SK-N-SH (cell line): ENCODE results near the gene SULT1C2. TPM values are rescaled to one million over a fixed set of nuclear protein-coding genes. Genes with fewer than 3 reads are reported as not detected.
A peak's percentile ranks its signal among the peaks of the same experiment; 100 is the strongest.

ENCODE experiments used
- CTCF ChIA-PET: fragments of 300-600, 350-600 bp; formaldehyde crosslinking; extraction: SDS; loops from one replicate; lab custom pipeline; 2021; lab: Yijun Ruan, JAX
- POLR2A ChIA-PET: fragments of 350-600 bp; sonication (Branson Sonifier 250); formaldehyde crosslinking; extraction: SDS; loops from one replicate; lab custom pipeline; 2020; ENCODE audit warnings: antibody characterized with exemption, inconsistent platforms; lab: Yijun Ruan, JAX
- DNase-seq: peaks from one replicate; pipeline ENCODE4 v3.0.0; 2012
- H2AFZ ChIP-seq: fragments of 200-600 bp; sonication (generic); 2 replicates; pipeline ENCODE4 v1.8.1; 2016; ENCODE audit warnings: antibody characterized with exemption, mild to moderate bottlenecking, low read depth
- H3F3A ChIP-seq: fragments of 200-600 bp; sonication (generic); replicated peaks from 2 replicates; pipeline ENCODE3; 2016; ENCODE audit warnings: antibody characterized with exemption, mild to moderate bottlenecking; ENCODE audit not compliant: insufficient read depth
- H3K27ac ChIP-seq, 2 experiments: fragments of 200-500 bp in 1 of 2; fragments of 200-600 bp in 1 of 2; sonication (Bioruptor generic) in 1 of 2; sonication (generic), shearing (Covaris generic) in 1 of 2; 2 replicates each; pipeline versions ENCODE4 v1.5.1 to v1.6.1; 2014 to 2016; ENCODE audit warnings: low read depth in 2 of 2, inconsistent platforms in 1 of 2, low read length in 1 of 2, mild to moderate bottlenecking in 1 of 2, mixed read lengths in 1 of 2
- H3K27me3 ChIP-seq: fragments of 200-600 bp; sonication (generic), shearing (Covaris generic); 2 replicates; pipeline ENCODE4 v1.6.1; 2016; ENCODE audit warnings: mixed run types; ENCODE audit not compliant: insufficient read depth
- H3K36me3 ChIP-seq, 2 experiments: fragments of 200-500 bp in 1 of 2; fragments of 200-600 bp in 1 of 2; sonication (Bioruptor generic) in 1 of 2; sonication (generic) in 1 of 2; replicated peaks in 1 of 2; 2 replicates each; pipeline versions ENCODE3 to v1.5.1; 2014 to 2016; ENCODE audit warnings: low read length in 1 of 2, mild to moderate bottlenecking in 1 of 2; ENCODE audit not compliant: insufficient read depth in 2 of 2, control insufficient read depth in 1 of 2
- H3K4me1 ChIP-seq, 2 experiments: fragments of 200-500 bp in 1 of 2; fragments of 200-600 bp in 1 of 2; sonication (Bioruptor generic) in 1 of 2; sonication (generic), shearing (Covaris generic) in 1 of 2; 2 replicates each; pipeline versions ENCODE4 v1.5.1 to v1.6.1; 2014 to 2016; ENCODE audit warnings: low read depth in 1 of 2, low read length in 1 of 2, mixed run types in 1 of 2; ENCODE audit not compliant: insufficient read depth in 2 of 2, control insufficient read depth in 1 of 2
- H3K4me2 ChIP-seq: fragments of 200-600 bp; sonication (generic), shearing (Covaris generic); 2 replicates; pipeline ENCODE4 v1.6.1; 2017; ENCODE audit warnings: mixed run types
- H3K4me3 ChIP-seq, 2 experiments: fragments of 200-500 bp in 1 of 2; fragments of 200-600 bp in 1 of 2; sonication (Bioruptor generic) in 1 of 2; sonication (generic), shearing (Covaris generic) in 1 of 2; 2 replicates each; pipeline versions ENCODE4 v1.5.1 to v1.8.1; 2014 to 2016; ENCODE audit warnings: low read depth in 2 of 2, inconsistent platforms in 1 of 2, low read length in 1 of 2, mild to moderate bottlenecking in 1 of 2, mixed read lengths in 1 of 2, moderate library complexity in 1 of 2
- H3K79me2 ChIP-seq: fragments of 200-600 bp; sonication (generic); 2 replicates; pipeline ENCODE4 v1.8.1; 2017; ENCODE audit warnings: mild to moderate bottlenecking; ENCODE audit not compliant: insufficient read depth
- H3K9ac ChIP-seq: fragments of 200-600 bp; sonication (generic); 2 replicates; pipeline ENCODE4 v1.6.1; 2017; ENCODE audit warnings: mixed run types
- H3K9me2 ChIP-seq: fragments of 200-600 bp; sonication (generic); 2 replicates; pipeline ENCODE4 v1.6.1; 2017; ENCODE audit warnings: mixed run types
- H3K9me3 ChIP-seq: fragments of 200-600 bp; sonication (generic); 2 replicates; pipeline ENCODE4 v1.6.1; 2017; ENCODE audit warnings: mixed run types, mild to moderate bottlenecking, moderate library complexity
- H4K20me1 ChIP-seq: fragments of 200-600 bp; sonication (generic); 2 replicates; pipeline ENCODE4 v1.6.1; 2017; ENCODE audit warnings: mild to moderate bottlenecking, mixed run types; ENCODE audit not compliant: insufficient read depth
- CHD2 ChIP-seq: fragments of 150-350 bp; IDR thresholded peaks from 2 replicates; pipeline ENCODE4 v1.6.1; 2018; ENCODE audit warnings: low read length; ENCODE audit not compliant: partially characterized antibody
- EZH2phosphoT487 ChIP-seq: fragments of 200-600 bp; sonication (generic); IDR thresholded peaks from 2 replicates; pipeline ENCODE4 v1.6.1; 2017; ENCODE audit warnings: low read depth, mixed run types, mild to moderate bottlenecking, antibody characterized with exemption, moderate library complexity, borderline replicate concordance
- FOXJ3 ChIP-seq: sonication (generic); formaldehyde crosslinking; IDR thresholded peaks from 2 replicates; pipeline ENCODE4 v1.5.1; 2020; ENCODE audit warnings: mild to moderate bottlenecking, missing genetic modification reagents
- FOXM1 ChIP-seq: IDR thresholded peaks from 2 replicates; pipeline ENCODE4 v1.4.0; 2012; ENCODE audit warnings: low read depth, mild to moderate bottlenecking
- GABPA ChIP-seq: IDR thresholded peaks from 2 replicates; pipeline ENCODE4 v1.4.0; 2012; ENCODE audit warnings: low read depth, mild to moderate bottlenecking
- JUND ChIP-seq: IDR thresholded peaks from 2 replicates; pipeline ENCODE4 v1.4.0; 2012
- MAX ChIP-seq: IDR thresholded peaks from 2 replicates; pipeline ENCODE4 v1.4.0; 2012; ENCODE audit warnings: low read depth
- MEF2A ChIP-seq: IDR thresholded peaks from 2 replicates; pipeline ENCODE4 v1.4.0; 2012; ENCODE audit warnings: low read depth, borderline replicate concordance
- NFIC ChIP-seq: IDR thresholded peaks from 2 replicates; pipeline ENCODE4 v1.4.0; 2012; ENCODE audit warnings: borderline replicate concordance
- PBX3 ChIP-seq: IDR thresholded peaks from 2 replicates; pipeline ENCODE4; 2012
- POLR2AphosphoS5 ChIP-seq: IDR thresholded peaks from 2 replicates; pipeline ENCODE4 v1.6.1; 2012; ENCODE audit warnings: low read depth, low read length
- RCOR1 ChIP-seq: fragments of 150-350 bp; IDR thresholded peaks from 2 replicates; pipeline ENCODE4 v1.6.1; 2017; ENCODE audit warnings: antibody characterized with exemption, low read length
- REST ChIP-seq: IDR thresholded peaks from 2 replicates; pipeline ENCODE4 v1.6.1; 2012; ENCODE audit warnings: mild to moderate bottlenecking, low read depth, low read length, moderate library complexity
- RFX5 ChIP-seq: IDR thresholded peaks from 2 replicates; pipeline ENCODE4 v1.6.1; 2012; ENCODE audit warnings: mild to moderate bottlenecking, improper control_type of control experiment, low read length
- RXRA ChIP-seq: IDR thresholded peaks from 2 replicates; pipeline ENCODE4 v1.4.0; 2012; ENCODE audit warnings: low read depth, mild to moderate bottlenecking, borderline replicate concordance
- SIN3A ChIP-seq: IDR thresholded peaks from 2 replicates; pipeline ENCODE4 v1.6.1; 2012; ENCODE audit warnings: low read depth, mild to moderate bottlenecking, low read length, moderate library complexity, borderline replicate concordance
- SMC3 ChIP-seq: IDR thresholded peaks from 2 replicates; pipeline ENCODE4 v1.6.1; 2012; ENCODE audit warnings: low read depth, low read length, improper control_type of control experiment
- TAF1 ChIP-seq: IDR thresholded peaks from 2 replicates; pipeline ENCODE4 v1.6.1; 2012; ENCODE audit warnings: low read depth, mild to moderate bottlenecking, low read length, moderate library complexity, borderline replicate concordance
- TCF12 ChIP-seq: IDR thresholded peaks from 2 replicates; pipeline ENCODE4 v1.4.0; 2012
- TEAD4 ChIP-seq: IDR thresholded peaks from 2 replicates; pipeline ENCODE4 v1.4.0; 2012; ENCODE audit warnings: mild to moderate bottlenecking, borderline replicate concordance; ENCODE audit not compliant: insufficient read depth
- USF1 ChIP-seq: IDR thresholded peaks from 2 replicates; pipeline ENCODE4 v1.4.0; 2012; ENCODE audit warnings: low read depth, borderline replicate concordance
- YY1 ChIP-seq: IDR thresholded peaks from 2 replicates; pipeline ENCODE4 v1.4.0; 2012; ENCODE audit warnings: low read depth, mild to moderate bottlenecking
- WGBS: methylation state at CpG from one replicate; pipeline ENCODE4 v1.1.6; 2017; ENCODE audit warnings: low lambda C conversion rate; 5-methylcytosine and 5-hydroxymethylcytosine counted together
- polyA plus RNA-seq, 3 experiments: library from polyadenylated mRNA; depleted of rRNA; stranded (reverse); fragments of >200 nt; gene quantifications; 2 replicates each; pipeline ENCODE4 v1.2.3, GENCODE V29; 2012

Gene SULT1C2
- polyA plus RNA-seq, 1 of the 3 experiments (the other 2 are of a cell fraction), result not detected

GRCh38 chr2:108270768-108271506, 17.8 kb upstream of the SULT1C2 start:
- ChIA-PET CTCF (no interaction called here), POLR2A (no interaction called here)
- Histone ChIP-seq H3K4me2 (no peak overlapping the region), H3K27me3 (no peaks in the 10 kb centered on the region), H3F3A (no peaks in the 10 kb centered on the region), H4K20me1 (no peaks in the 10 kb centered on the region), H3K9me2 (no peaks in the 10 kb centered on the region), H2AFZ (no peak overlapping the region), H3K79me2 (no peaks in the 10 kb centered on the region), H3K27ac (no peak overlapping the region), H3K4me1 (no peaks in the 10 kb centered on the region), H3K9me3 (no peaks in the 10 kb centered on the region), H3K4me3 (no peak overlapping the region), H3K9ac (no peak overlapping the region), H3K36me3 (no peaks in the 10 kb centered on the region)
- 42% methylated on average over 5 of the region's 5 CpGs for WGBS
- DNase-seq, result no peak
- TF ChIP-seq FOXJ3 (CRISPR knock-in tag) (no peak), PBX3 (no peak), EZH2phosphoT487 (no peak), TAF1 (no peak), SIN3A (no peak), RFX5 (no peak), NFIC (no peak), YY1 (no peak), GABPA (no peak), RCOR1 (no peak), JUND (no peak), TCF12 (no peak), CHD2 (no peak), SMC3 (no peak), RXRA (no peak)

- no peaks in the 10 kb centered on the region for H3F3A ChIP-seq
- H3K4me1 ChIP-seq, result no peaks in the 10 kb centered on the region
- H3K9me2 ChIP-seq, result no peaks in the 10 kb centered on the region
- no peaks in the 10 kb centered on the region for H3K36me3 ChIP-seq
- no peak overlapping the region for H3K27ac ChIP-seq
- no peak for DNase-seq
- H3K9ac ChIP-seq, result no peak overlapping the region
- no peak overlapping the region for H3K4me3 ChIP-seq
- POLR2A ChIA-PET, result no interaction called here
- no peaks in the 10 kb centered on the region for H4K20me1 ChIP-seq
- H3K27me3 ChIP-seq, result no peaks in the 10 kb centered on the region
- no peaks in the 10 kb centered on the region for H3K9me3 ChIP-seq
- CTCF ChIA-PET, result no interaction called here
- H3K4me2 ChIP-seq, result no peak overlapping the region
- H3K79me2 ChIP-seq, result no peaks in the 10 kb centered on the region
- H2AFZ ChIP-seq, result peak overlapping the region; percentile 50; the same call in 1 of the 2 replicates
- 45% methylated on average over 7 of the region's 7 CpGs for WGBS
- TF ChIP-seq MAX (no peak), JUND (no peak), EZH2phosphoT487 (no peak), USF1 (no peak), CHD2 (no peak), POLR2AphosphoS5 (no peak), REST (no peak), RFX5 (no peak), TEAD4 (no peak), RXRA (no peak), FOXM1 (no peak), NFIC (no peak), MEF2A (no peak), RCOR1 (no peak), TCF12 (no peak), FOXJ3 (CRISPR knock-in tag) (no peak)
Measured at GRCh38 chr2:108271691-108272253, 16.9 kb upstream of the SULT1C2 start.
